ENCODE results near the gene THEM5. TPM values are rescaled to one million over a fixed set of nuclear protein-coding genes. Genes with fewer than 3 reads are reported as not detected.
"Not testable (repeated sequence)": the region's sequence is repeated elsewhere in the genome, so short reads cannot be mapped to it uniquely, and the experiment has no call there.

The THEM5 gene
- total RNA-seq (2022) (not detected in 2 replicates), Bru-seq, nascent RNA (not detected), BruChase-seq, experiment 1, labeled RNA remaining after a 6-hour chase (not detected), BruChase-seq, experiment 2, labeled RNA remaining after a 2-hour chase (not detected)
- long read RNA-seq, result 0 reads

- H3K4me3 Mint-ChIP-seq (ENCODE audit: unreplicated experiment), result no peak within 1 kb of the TSS
- H3K4me1 Mint-ChIP-seq (ENCODE audit: insufficient read depth, unreplicated experiment), result peaks cover 18% of the 10 kb centered on the region
- no peaks in the 10 kb centered on the region for H3K9me3 Mint-ChIP-seq (ENCODE audit: unreplicated experiment)
- no peak for DNase-seq (ENCODE audit: unreplicated experiment)
- ChIA-PET CTCF (interaction anchor here (0.7 to 1.5 kb wide), 8 partner anchors 9 to 512 kb away, joined by 3 to 9 read pairs (median 3); no protein-coding TSS in a partner anchor), POLR2A (interaction anchor here (0.7 to 1.4 kb wide), 8 partner anchors 13 to 56 kb away, joined by 3 to 9 read pairs (median 4); partner anchors contain the start of genes C2CD4D and THEM4)
- peaks cover 16% of the 10 kb centered on the region for H3K27me3 Mint-ChIP-seq (ENCODE audit: insufficient read depth, unreplicated experiment)
- no peak for TF ChIP-seq CTCF (IDR thresholded peaks at IDR 0.05; ENCODE audit: unreplicated experiment)
- H3K27ac Mint-ChIP-seq (ENCODE audit: low read depth, unreplicated experiment), result no peak within 1 kb of the TSS
- intact Hi-C loops (cut with micrococcal nuclease), result no loop called here
- BruUV-seq (replicated peaks), result no TSS peak
- no peaks in the 10 kb centered on the region for H3K36me3 Mint-ChIP-seq (ENCODE audit: insufficient read depth, unreplicated experiment)
Observed at GRCh38 chr1:151853411-151853943, at the start of gene THEM5. Gene THEM5 (minus strand): TSS chr1:151853712. CDS start chr1:151853565, 147 bp downstream.

GRCh38 chr1:151902858-151903257, 49.3 kb upstream of the THEM5 start:
- intact Hi-C loops (cut with micrococcal nuclease), result no loop called here
- Mint-ChIP-seq H3K4me3 (ENCODE audit: unreplicated experiment) (no peak overlapping the region), H3K9me3 (ENCODE audit: unreplicated experiment) (peaks cover 20% of the 10 kb centered on the region), H3K27ac (ENCODE audit: low read depth, unreplicated experiment) (no peak overlapping the region), H3K4me1 (ENCODE audit: insufficient read depth, unreplicated experiment) (peaks cover 7% of the 10 kb centered on the region), H3K36me3 (ENCODE audit: insufficient read depth, unreplicated experiment) (peaks cover 30% of the 10 kb centered on the region), H3K27me3 (ENCODE audit: insufficient read depth, unreplicated experiment) (no peaks in the 10 kb centered on the region)
- BruUV-seq (replicated peaks), result no TSS peak
- TF ChIP-seq CTCF (IDR thresholded peaks at IDR 0.05; ENCODE audit: unreplicated experiment), result no peak
- ChIA-PET CTCF (interaction anchor here (0.5 to 1.7 kb wide), 5 partner anchors 98 to 286 kb away, joined by 3 to 7 read pairs (median 3); no protein-coding TSS in a partner anchor), POLR2A (interaction anchor here (0.9 to 1.2 kb wide), 2 partner anchors 21 to 23 kb away, joined by 3 read pairs; no protein-coding TSS in a partner anchor)
- DNase-seq (ENCODE audit: unreplicated experiment), result no peak

GRCh38 chr1:151900804-151901203, 47.3 kb upstream of the THEM5 start:
- CTCF ChIA-PET, result interaction anchor here (0.6 to 3.8 kb wide), 5 partner anchors 12 to 1586 kb away, joined by 3 to 49 read pairs (median 3); no protein-coding TSS in a partner anchor
- peaks cover 18% of the 10 kb centered on the region for H3K36me3 Mint-ChIP-seq (ENCODE audit: insufficient read depth, unreplicated experiment)
- H3K4me3 Mint-ChIP-seq (ENCODE audit: unreplicated experiment); H3K4me1 Mint-ChIP-seq (ENCODE audit: insufficient read depth, unreplicated experiment); H3K27me3 Mint-ChIP-seq (ENCODE audit: insufficient read depth, unreplicated experiment); BruUV-seq (replicated peaks); H3K27ac Mint-ChIP-seq (ENCODE audit: low read depth, unreplicated experiment); DNase-seq (ENCODE audit: unreplicated experiment); intact Hi-C loops (cut with micrococcal nuclease): not testable (repeated sequence)
- POLR2A ChIA-PET, result interaction anchor here (0.6 to 5.8 kb wide), 2 partner anchors 8 to 102 kb away, joined by 3 to 56 read pairs; partner anchors contain the start of gene THEM4
- H3K9me3 Mint-ChIP-seq (ENCODE audit: unreplicated experiment), result peaks cover 14% of the 10 kb centered on the region

GRCh38 chr1:151898519-151898991, 45.0 kb upstream of the THEM5 start:
- no peak overlapping the region for H3K27ac Mint-ChIP-seq (ENCODE audit: low read depth, unreplicated experiment)
- intact Hi-C loops (cut with micrococcal nuclease), result no loop called here

More at GRCh38 chr1:151898519-151898991, 45.0 kb upstream of the THEM5 start:
- peaks cover 31% of the 10 kb centered on the region for H3K36me3 Mint-ChIP-seq (ENCODE audit: insufficient read depth, unreplicated experiment)
- H3K4me3 Mint-ChIP-seq (ENCODE audit: unreplicated experiment), result no peak overlapping the region
- POLR2A ChIA-PET, result interaction anchor here (0.7 to 5.8 kb wide), 4 partner anchors 11 to 259 kb away, joined by 3 to 56 read pairs (median 12); partner anchors contain the start of gene THEM4
- no peak for DNase-seq (ENCODE audit: unreplicated experiment)
- H3K4me1 Mint-ChIP-seq (ENCODE audit: insufficient read depth, unreplicated experiment), result peaks cover 10% of the 10 kb centered on the region
- CTCF ChIA-PET, result interaction anchor here (0.6 to 3.8 kb wide), 9 partner anchors 10 to 560 kb away, joined by 3 to 49 read pairs (median 3); partner anchors contain the start of gene THEM4
- BruUV-seq (replicated peaks), result no TSS peak
- H3K9me3 Mint-ChIP-seq (ENCODE audit: unreplicated experiment), result peaks cover 14% of the 10 kb centered on the region
- no peak for TF ChIP-seq CTCF (IDR thresholded peaks at IDR 0.05; ENCODE audit: unreplicated experiment)
- no peaks in the 10 kb centered on the region for H3K27me3 Mint-ChIP-seq (ENCODE audit: insufficient read depth, unreplicated experiment)

All from MCF 10A (cell line).